OCI-LY1 (cell line): ENCODE results near the gene TFDP3.

Experiments used
- H2AFZ ChIP-seq: fragments of 200-600 bp; sonication (generic), shearing (Covaris generic); 2 replicates; pipeline ENCODE4 v1.6.0; 2014; ENCODE audit warnings: antibody characterized with exemption, mild to moderate bottlenecking, low read length
- H3F3A ChIP-seq: fragments of 200-600 bp; sonication (generic), shearing (Covaris generic); 2 replicates; pipeline ENCODE4 v1.6.0; 2014; ENCODE audit warnings: mild to moderate bottlenecking, antibody characterized with exemption, low read length, moderate library complexity; ENCODE audit not compliant: insufficient read depth
- H3K27ac ChIP-seq: fragments of 200-600 bp; sonication (generic); 2 replicates; pipeline ENCODE4 v1.5.1; 2014; ENCODE audit warnings: low read length, mixed run types, mild to moderate bottlenecking, low read depth; ENCODE audit not compliant: poor library complexity, severe bottlenecking
- H3K27me3 ChIP-seq: fragments of 200-600 bp; sonication (generic); 2 replicates; pipeline ENCODE4 v1.6.0; 2014; ENCODE audit warnings: antibody characterized with exemption, mild to moderate bottlenecking, low read length, moderate library complexity; ENCODE audit not compliant: insufficient read depth
- H3K36me3 ChIP-seq: fragments of 200-600 bp; sonication (generic); 2 replicates; pipeline ENCODE4 v1.6.1; 2014; ENCODE audit warnings: mild to moderate bottlenecking, antibody characterized with exemption, low read length, moderate library complexity, mixed read lengths; ENCODE audit not compliant: insufficient read depth
- H3K4me1 ChIP-seq: fragments of 200-600 bp; sonication (generic); 2 replicates; pipeline ENCODE4 v1.5.1; 2014; ENCODE audit warnings: mild to moderate bottlenecking, low read length, moderate library complexity; ENCODE audit not compliant: insufficient read depth, severe bottlenecking
- H3K4me2 ChIP-seq: fragments of 200-600 bp; sonication (generic), shearing (Covaris generic); 2 replicates; pipeline ENCODE4 v1.6.1; 2014; ENCODE audit warnings: low read length
- H3K4me3 ChIP-seq: fragments of 200-600 bp; sonication (generic); 2 replicates; pipeline ENCODE4 v1.5.1; 2014; ENCODE audit warnings: low read length, low read depth, mild to moderate bottlenecking, mixed read lengths; ENCODE audit not compliant: poor library complexity, severe bottlenecking
- H3K79me2 ChIP-seq: fragments of 200-600 bp; shearing (Covaris generic); 2 replicates; pipeline ENCODE4 v1.6.1; 2016; ENCODE audit warnings: mixed run types, low read length, mixed read lengths; ENCODE audit not compliant: insufficient read depth
- H3K9ac ChIP-seq: fragments of 200-600 bp; sonication (generic), shearing (Covaris generic); 2 replicates; pipeline ENCODE4 v1.6.1; 2014; ENCODE audit warnings: mild to moderate bottlenecking, low read length, mixed read lengths
- H3K9me2 ChIP-seq: fragments of 200-600 bp; sonication (generic), shearing (Covaris generic); 2 replicates; pipeline ENCODE4 v1.6.1; 2014; ENCODE audit warnings: low read depth, mild to moderate bottlenecking, low read length, mixed read lengths
- H3K9me3 ChIP-seq: fragments of 200-600 bp; shearing (Covaris generic); 2 replicates; pipeline ENCODE4 v1.6.1; 2014; ENCODE audit warnings: low read length, mixed read lengths
- H4K20me1 ChIP-seq: fragments of 200-600 bp; sonication (generic), shearing (Covaris generic); 2 replicates; pipeline ENCODE4 v1.6.0; 2016; ENCODE audit warnings: mild to moderate bottlenecking, low read length; ENCODE audit not compliant: insufficient read depth
- EZH2 ChIP-seq: fragments of 200-600 bp; sonication (generic), shearing (Covaris generic); IDR thresholded peaks from 2 replicates; pipeline ENCODE4 v1.8.0; 2017; ENCODE audit warnings: borderline replicate concordance, mixed run types, mild to moderate bottlenecking, antibody characterized with exemption, low read length, moderate library complexity, mixed read lengths
- TF ChIP-seq, protein P1 (sequence below): fragments of 200-600 bp; sonication (generic), shearing (Covaris generic); IDR thresholded peaks from 2 replicates; pipeline ENCODE4 v1.5.1; 2017; ENCODE audit warnings: mild to moderate bottlenecking, antibody characterized with exemption, low read length, moderate library complexity, mixed read lengths

Gene TFDP3

GRCh38 chrX:133183806-133184205 lies 34.3 kb downstream of the TFDP3 start:
- Histone ChIP-seq H3K4me2 (no peak overlapping the region), H3K4me1 (no peaks in the 10 kb centered on the region)

GRCh38 chrX:133179500-133179899 lies 38.7 kb downstream of the TFDP3 start:
- Histone ChIP-seq H2AFZ (no peak overlapping the region), H3F3A (no peaks in the 10 kb centered on the region), H3K4me2 (no peak overlapping the region), H3K9me2 (no peaks in the 10 kb centered on the region), H3K36me3 (no peaks in the 10 kb centered on the region), H3K4me3 (no peak overlapping the region), H3K9ac (no peak overlapping the region), H3K27me3 (no peaks in the 10 kb centered on the region), H3K9me3 (no peaks in the 10 kb centered on the region), H3K27ac (no peak overlapping the region), H3K79me2 (no peaks in the 10 kb centered on the region), H4K20me1 (no peaks in the 10 kb centered on the region), H3K4me1 (no peaks in the 10 kb centered on the region)
- TF ChIP-seq, protein P1, sequence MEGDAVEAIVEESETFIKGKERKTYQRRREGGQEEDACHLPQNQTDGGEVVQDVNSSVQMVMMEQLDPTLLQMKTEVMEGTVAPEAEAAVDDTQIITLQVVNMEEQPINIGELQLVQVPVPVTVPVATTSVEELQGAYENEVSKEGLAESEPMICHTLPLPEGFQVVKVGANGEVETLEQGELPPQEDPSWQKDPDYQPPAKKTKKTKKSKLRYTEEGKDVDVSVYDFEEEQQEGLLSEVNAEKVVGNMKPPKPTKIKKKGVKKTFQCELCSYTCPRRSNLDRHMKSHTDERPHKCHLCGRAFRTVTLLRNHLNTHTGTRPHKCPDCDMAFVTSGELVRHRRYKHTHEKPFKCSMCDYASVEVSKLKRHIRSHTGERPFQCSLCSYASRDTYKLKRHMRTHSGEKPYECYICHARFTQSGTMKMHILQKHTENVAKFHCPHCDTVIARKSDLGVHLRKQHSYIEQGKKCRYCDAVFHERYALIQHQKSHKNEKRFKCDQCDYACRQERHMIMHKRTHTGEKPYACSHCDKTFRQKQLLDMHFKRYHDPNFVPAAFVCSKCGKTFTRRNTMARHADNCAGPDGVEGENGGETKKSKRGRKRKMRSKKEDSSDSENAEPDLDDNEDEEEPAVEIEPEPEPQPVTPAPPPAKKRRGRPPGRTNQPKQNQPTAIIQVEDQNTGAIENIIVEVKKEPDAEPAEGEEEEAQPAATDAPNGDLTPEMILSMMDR: no peak
- TF ChIP-seq EZH2: no peak

More at GRCh38 chrX:133183806-133184205, 34.3 kb downstream of the TFDP3 start:
- Histone ChIP-seq H3K9me2 (no peaks in the 10 kb centered on the region), H3K4me3 (no peak overlapping the region), H3K27ac (no peak overlapping the region), H3K36me3 (no peaks in the 10 kb centered on the region), H3K79me2 (no peaks in the 10 kb centered on the region), H3K27me3 (no peaks in the 10 kb centered on the region), H3F3A (no peaks in the 10 kb centered on the region), H2AFZ (no peak overlapping the region), H3K9me3 (no peaks in the 10 kb centered on the region), H4K20me1 (no peaks in the 10 kb centered on the region), H3K9ac (no peak overlapping the region)
- TF ChIP-seq, protein P1: no peak

GRCh38 chrX:133177202-133177601 lies 41.0 kb downstream of the TFDP3 start:
- no peak overlapping the region for H2AFZ ChIP-seq
- H3F3A ChIP-seq: no peaks in the 10 kb centered on the region
- H3K4me3 ChIP-seq: no peak overlapping the region
- no peaks in the 10 kb centered on the region for H3K36me3 ChIP-seq
- no peaks in the 10 kb centered on the region for H3K27me3 ChIP-seq
- H3K79me2 ChIP-seq: no peaks in the 10 kb centered on the region
- no peak overlapping the region for H3K4me2 ChIP-seq
- no peaks in the 10 kb centered on the region for H3K4me1 ChIP-seq
- no peak overlapping the region for H3K9ac ChIP-seq
- H3K9me2 ChIP-seq: no peaks in the 10 kb centered on the region
- TF ChIP-seq EZH2: no peak
- TF ChIP-seq, protein P1: no peak
- H3K27ac ChIP-seq: no peak overlapping the region
- no peaks in the 10 kb centered on the region for H4K20me1 ChIP-seq
- no peaks in the 10 kb centered on the region for H3K9me3 ChIP-seq
